ENCODE measurements around the gene USP47. TPM values are rescaled to one million over a fixed set of nuclear protein-coding genes. Genes with fewer than 3 reads are reported as not detected.

The USP47 gene
- total RNA-seq, 1 donor: 72.7 TPM

GRCh38 chr11:11964774-11965150 lies 123.0 kb downstream of the USP47 start:
- Histone ChIP-seq H3K79me2 (ENCODE audit: insufficient read depth, low read length) (no peaks in the 10 kb centered on the region), H3K4me1 (ENCODE audit: insufficient read depth, low read length) (no peaks in the 10 kb centered on the region), H4K20me1 (ENCODE audit: insufficient read depth, low read length) (no peaks in the 10 kb centered on the region), H3K27me3 (ENCODE audit: insufficient read depth, low read length) (no peaks in the 10 kb centered on the region), H3K4me2 (ENCODE audit: insufficient read depth, low read length) (no peak overlapping the region), H3K4me3 (ENCODE audit: insufficient read depth, low read length) (no peak overlapping the region), H2AFZ (ENCODE audit: low read length) (no peak overlapping the region), H3K9me3 (ENCODE audit: low read depth, low read length) (no peaks in the 10 kb centered on the region), H3K36me3 (ENCODE audit: insufficient read depth, low read length) (no peaks in the 10 kb centered on the region), H3K27ac (ENCODE audit: low read depth, low read length) (no peak overlapping the region)
- no peak for DNase-seq (ENCODE audit: insufficient read length, low spot score, missing footprints)
- no peak for TF ChIP-seq CTCF (IDR thresholded peaks at IDR 0.05; ENCODE audit: extremely low read depth, low read depth, low read length)

- TF ChIP-seq CTCF (IDR thresholded peaks at IDR 0.05; ENCODE audit: extremely low read depth, low read depth, low read length): no peak
- Histone ChIP-seq H2AFZ (ENCODE audit: low read length) (no peak overlapping the region), H3K9me3 (ENCODE audit: low read depth, low read length) (no peaks in the 10 kb centered on the region), H3K4me3 (ENCODE audit: insufficient read depth, low read length) (no peak overlapping the region), H3K4me1 (ENCODE audit: insufficient read depth, low read length) (no peaks in the 10 kb centered on the region), H4K20me1 (ENCODE audit: insufficient read depth, low read length) (no peaks in the 10 kb centered on the region), H3K4me2 (ENCODE audit: insufficient read depth, low read length) (no peak overlapping the region), H3K27me3 (ENCODE audit: insufficient read depth, low read length) (no peaks in the 10 kb centered on the region), H3K36me3 (ENCODE audit: insufficient read depth, low read length) (no peaks in the 10 kb centered on the region), H3K79me2 (ENCODE audit: insufficient read depth, low read length) (no peaks in the 10 kb centered on the region), H3K27ac (ENCODE audit: low read depth, low read length) (no peak overlapping the region)
- DNase-seq (ENCODE audit: insufficient read length, low spot score, missing footprints): no peak
Observed at GRCh38 chr11:11965192-11965591, 123.4 kb downstream of the USP47 start.

GRCh38 chr11:11965656-11966353 lies 124.0 kb downstream of the USP47 start:
- H3K4me2 ChIP-seq (ENCODE audit: insufficient read depth, low read length): no peak overlapping the region
- H4K20me1 ChIP-seq (ENCODE audit: insufficient read depth, low read length): no peaks in the 10 kb centered on the region
- no peaks in the 10 kb centered on the region for H3K36me3 ChIP-seq (ENCODE audit: insufficient read depth, low read length)
- H3K27ac ChIP-seq (ENCODE audit: low read depth, low read length): no peak overlapping the region
- H3K79me2 ChIP-seq (ENCODE audit: insufficient read depth, low read length): no peaks in the 10 kb centered on the region
- no peak overlapping the region for H3K4me3 ChIP-seq (ENCODE audit: insufficient read depth, low read length)
- DNase-seq (ENCODE audit: insufficient read length, low spot score, missing footprints): no peak
- H3K27me3 ChIP-seq (ENCODE audit: insufficient read depth, low read length): no peaks in the 10 kb centered on the region
- TF ChIP-seq CTCF (IDR thresholded peaks at IDR 0.05; ENCODE audit: extremely low read depth, low read depth, low read length): no peak
- no peaks in the 10 kb centered on the region for H3K4me1 ChIP-seq (ENCODE audit: insufficient read depth, low read length)
- H3K9me3 ChIP-seq (ENCODE audit: low read depth, low read length): no peaks in the 10 kb centered on the region
- H2AFZ ChIP-seq (ENCODE audit: low read length): no peak overlapping the region

GRCh38 chr11:11966354-11966741 lies 124.6 kb downstream of the USP47 start:
- no peaks in the 10 kb centered on the region for H3K79me2 ChIP-seq (ENCODE audit: insufficient read depth, low read length)
- H3K36me3 ChIP-seq (ENCODE audit: insufficient read depth, low read length): no peaks in the 10 kb centered on the region

More at GRCh38 chr11:11966354-11966741, 124.6 kb downstream of the USP47 start:
- no peaks in the 10 kb centered on the region for H4K20me1 ChIP-seq (ENCODE audit: insufficient read depth, low read length)
- H2AFZ ChIP-seq (ENCODE audit: low read length): no peak overlapping the region
- H3K9me3 ChIP-seq (ENCODE audit: low read depth, low read length): no peaks in the 10 kb centered on the region
- TF ChIP-seq CTCF (IDR thresholded peaks at IDR 0.05; ENCODE audit: extremely low read depth, low read depth, low read length): no peak
- no peak overlapping the region for H3K4me3 ChIP-seq (ENCODE audit: insufficient read depth, low read length)
- DNase-seq (ENCODE audit: insufficient read length, low spot score, missing footprints): no peak
- H3K4me2 ChIP-seq (ENCODE audit: insufficient read depth, low read length): no peak overlapping the region
- H3K4me1 ChIP-seq (ENCODE audit: insufficient read depth, low read length): no peaks in the 10 kb centered on the region
- no peak overlapping the region for H3K27ac ChIP-seq (ENCODE audit: low read depth, low read length)
- no peaks in the 10 kb centered on the region for H3K27me3 ChIP-seq (ENCODE audit: insufficient read depth, low read length)
